ENCODE data around the gene CORO7.
A peak's percentile ranks its signal among the peaks of the same experiment; 100 is the strongest.

CORO7 gene

GRCh38 chr16:4307215-4308037 lies 109.0 kb downstream of the CORO7 start:
- DNase-seq (ENCODE audit: low read depth) = peak; percentile 96
- peak overlapping the region; percentile 80 for H3K4me3 ChIP-seq (ENCODE audit: low read depth, low read length)
- TF ChIP-seq CTCF (IDR thresholded peaks at IDR 0.05; ENCODE audit: low read depth, low read length) (no peak), MAX (IDR thresholded peaks at IDR 0.05; ENCODE audit: low read depth, low read length) (peak; percentile 5), MYC (IDR thresholded peaks at IDR 0.05; ENCODE audit: low read depth, low read length) (peak; percentile 45), POLR2A (IDR thresholded peaks at IDR 0.05; ENCODE audit: extremely low read depth, insufficient read length) (peak; percentile 64)

GRCh38 chr16:4306470-4307214 lies 109.8 kb downstream of the CORO7 start:
- TF ChIP-seq MYC (IDR thresholded peaks at IDR 0.05; ENCODE audit: low read depth, low read length) = no peak
- no peak for DNase-seq (ENCODE audit: low read depth)
- H3K4me3 ChIP-seq (ENCODE audit: low read depth, low read length) = peak overlapping the region; percentile 80

All from NB4 (cell line).